Heart left ventricle (tissue), 13 donors: Measurements from ENCODE around the gene MLLT3.

Experiments used
- POLR2A ChIP-seq, 2 donors: fragments of 450-650 bp; IDR thresholded peaks; one replicate each; pipeline ENCODE4 v1.6.1; 2017; ENCODE audit warnings: antibody characterized with exemption in 2 of 2, mild to moderate bottlenecking in 2 of 2, moderate library complexity in 2 of 2
- TF ChIP-seq, protein P1 (sequence below), 12 donors: fragments of 200-600 bp; sonication (generic) in 4 of 12; IDR thresholded peaks; one replicate each; pipeline versions ENCODE4 v1.5.0 to v1.8.0; 2018 to 2022; ENCODE audit warnings: antibody characterized with exemption in 12 of 12, mild to moderate bottlenecking in 5 of 12
- donor health status: ischemic (EF 13 %, LVEDD 7.1; RV severe dilation, severe dysfunction).
- donor health status: DM: no; HTN: yes; CAD: no.
- donor health status: DM: no; HTN: no; CAD: no.
- donor health status: ischemic (EF 25% LVEDD 6.9; RV normal size, moderate dysfunction).
- donor health status: ischemic (EF 25% LVEDD 5.7; RV mildly dilated, moderate dysfunction).
- donor health status: ischemic (EF 35%, LVEDD 5.7; RV mildly dilated, moderate dysfunction).
- donor health status: nonischemic (EF 11% LVEDD 7.7; RV severe dilation, severe dysfunction).
- donor health status: DM: yes; HTN: yes; CAD: no.
- donor health status: PGD.
- donor health status: ischemic (EF 29% LVEDD 5.4; RV normal size, mild dysfunction).
- donor health status: nonischemic (EF 23%, LVEDD 6.1; RV moderate dilation, normal function).

DNA sequence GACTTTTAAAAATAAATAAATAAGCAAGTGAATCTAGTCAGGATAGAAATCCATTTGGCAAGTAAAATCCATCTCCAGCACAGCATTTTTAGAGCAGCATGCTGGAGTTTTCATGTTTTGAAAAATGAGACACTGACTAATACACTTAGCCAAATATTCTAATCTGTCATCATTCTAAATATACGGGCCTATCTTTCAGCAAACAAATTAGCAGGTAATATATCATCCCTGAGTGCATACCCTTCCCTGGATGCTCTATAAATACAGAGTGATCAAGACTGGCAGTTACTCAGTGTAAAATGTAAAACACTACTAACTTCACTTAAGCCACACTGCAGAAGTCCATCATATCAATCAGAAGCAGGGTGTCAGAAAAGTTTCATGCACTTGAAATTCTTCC, 58.4 kb downstream of the MLLT3 start:
- TF ChIP-seq, protein P1, sequence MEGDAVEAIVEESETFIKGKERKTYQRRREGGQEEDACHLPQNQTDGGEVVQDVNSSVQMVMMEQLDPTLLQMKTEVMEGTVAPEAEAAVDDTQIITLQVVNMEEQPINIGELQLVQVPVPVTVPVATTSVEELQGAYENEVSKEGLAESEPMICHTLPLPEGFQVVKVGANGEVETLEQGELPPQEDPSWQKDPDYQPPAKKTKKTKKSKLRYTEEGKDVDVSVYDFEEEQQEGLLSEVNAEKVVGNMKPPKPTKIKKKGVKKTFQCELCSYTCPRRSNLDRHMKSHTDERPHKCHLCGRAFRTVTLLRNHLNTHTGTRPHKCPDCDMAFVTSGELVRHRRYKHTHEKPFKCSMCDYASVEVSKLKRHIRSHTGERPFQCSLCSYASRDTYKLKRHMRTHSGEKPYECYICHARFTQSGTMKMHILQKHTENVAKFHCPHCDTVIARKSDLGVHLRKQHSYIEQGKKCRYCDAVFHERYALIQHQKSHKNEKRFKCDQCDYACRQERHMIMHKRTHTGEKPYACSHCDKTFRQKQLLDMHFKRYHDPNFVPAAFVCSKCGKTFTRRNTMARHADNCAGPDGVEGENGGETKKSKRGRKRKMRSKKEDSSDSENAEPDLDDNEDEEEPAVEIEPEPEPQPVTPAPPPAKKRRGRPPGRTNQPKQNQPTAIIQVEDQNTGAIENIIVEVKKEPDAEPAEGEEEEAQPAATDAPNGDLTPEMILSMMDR (IDR thresholded peaks at IDR 0.05), result no peak
- TF ChIP-seq POLR2A (IDR thresholded peaks at IDR 0.05), result no peak
